A549 (cell line): ENCODE measurements around the gene C3orf18. TPM values are rescaled to one million over a fixed set of nuclear protein-coding genes. Genes with fewer than 3 reads are reported as not detected.

Experiments
- ATAC-seq, 2 experiments: fragments of 200-7000 bp in 1 of 2; fragments of >200 bp in 1 of 2; cut with Nextera tagmentation in 1 of 2; cut with Tn5 transposase in 1 of 2; 3 replicates each; pipeline versions ENCODE4 v1.8.0 to v1.9.1; 2018 to 2020; ENCODE audit warnings: mild to moderate bottlenecking in 1 of 2, moderate library complexity in 1 of 2
- CTCF ChIA-PET: fragments of 300-600 bp; sonication (Branson Sonifier 250); formaldehyde crosslinking; extraction: SDS; loops from one replicate; lab custom pipeline; 2021; ENCODE audit warnings: antibody characterized with exemption, inconsistent platforms; lab: Yijun Ruan, JAX
- POLR2A ChIA-PET: fragments of 350-600 bp; formaldehyde crosslinking; extraction: SDS; loops from one replicate; lab custom pipeline; 2021; ENCODE audit warnings: antibody characterized with exemption, inconsistent platforms; lab: Yijun Ruan, JAX
- DNase-seq, 2 experiments: peaks; one replicate each; pipeline versions ENCODE4 v3.0.0 to v3.0.0-alpha.2; 2011 to 2016; ENCODE audit warnings: low read depth in 1 of 2, low spot score in 1 of 2
- FAIRE-seq: peaks from 2 replicates; lab custom pipeline; 2011; peaks lifted over from hg19 to GRCh38; lab: Jason Lieb, UNC
- H3K27ac ChIP-seq, 2 experiments: fragments of >200 bp; sonication (Bioruptor Twin); formaldehyde crosslinking; 3 replicates each; pipeline ENCODE4 v1.5.1; 2016 to 2017
- H3K4me1 ChIP-seq: fragments of >200 bp; sonication (Bioruptor Twin); formaldehyde crosslinking; 3 replicates; pipeline ENCODE4 v1.6.1; 2016
- H3K4me2 ChIP-seq: fragments of >200 bp; sonication (Bioruptor Twin); formaldehyde crosslinking; 3 replicates; pipeline ENCODE4 v1.6.1; 2016
- H3K4me3 ChIP-seq: fragments of >200 bp; sonication (Bioruptor Twin); formaldehyde crosslinking; 3 replicates; pipeline ENCODE4 v1.5.1; 2016
- H3K9me3 ChIP-seq: fragments of >200 bp; sonication (Bioruptor Twin); formaldehyde crosslinking; 3 replicates; pipeline ENCODE4 v1.6.1; 2016
- CHD4 ChIP-seq: fragments of 200-600 bp; sonication (generic); IDR thresholded peaks from 2 replicates; pipeline ENCODE4 v1.6.1; 2016; ENCODE audit warnings: antibody characterized with exemption, mild to moderate bottlenecking, borderline replicate concordance
- FOSB ChIP-seq: fragments of 250-450 bp; sonication (Bioruptor Pico); IDR thresholded peaks from 2 replicates; pipeline ENCODE4 v1.5.0; 2020; ENCODE audit warnings: mild to moderate bottlenecking, moderate library complexity
- GATA3 ChIP-seq: IDR thresholded peaks from 2 replicates; pipeline ENCODE4 v1.6.1; 2012; ENCODE audit warnings: borderline replicate concordance
- JUN ChIP-seq, 2 experiments: fragments of >200 bp; sonication (Bioruptor Twin); formaldehyde crosslinking; IDR thresholded peaks; 2 replicates in 1 of 2; 3 replicates in 1 of 2; pipeline ENCODE4 v1.6.1; 2016 to 2017
- KDM1A ChIP-seq: fragments of 200-600 bp; sonication (generic); IDR thresholded peaks from 2 replicates; pipeline ENCODE4 v1.6.1; 2016; ENCODE audit warnings: low read depth, mild to moderate bottlenecking
- KDM5A ChIP-seq: fragments of 200-600 bp; sonication (generic); IDR thresholded peaks from 2 replicates; pipeline ENCODE4 v1.6.1; 2016; ENCODE audit warnings: antibody characterized with exemption, mild to moderate bottlenecking
- MAFK ChIP-seq: fragments of 450-650 bp; IDR thresholded peaks from 2 replicates; pipeline ENCODE4 v1.6.1; 2014; ENCODE audit not compliant: partially characterized antibody
- MAX ChIP-seq: IDR thresholded peaks from 2 replicates; pipeline ENCODE4 v1.6.1; 2012
- MAZ ChIP-seq: fragments of 150-350 bp; IDR thresholded peaks from 2 replicates; pipeline ENCODE4 v1.6.1; 2014; ENCODE audit warnings: antibody characterized with exemption, low read depth, low read length, borderline replicate concordance
- NFE2L2 ChIP-seq: fragments of 150-350 bp; conservative IDR thresholded peaks from 2 replicates; pipeline ENCODE4 v1.6.1; 2014; ENCODE audit warnings: low read length
- PHF8 ChIP-seq: fragments of 200-600 bp; sonication (generic); IDR thresholded peaks from 2 replicates; pipeline ENCODE4 v1.6.1; 2016; ENCODE audit warnings: low read depth, mild to moderate bottlenecking, antibody characterized with exemption, moderate library complexity, borderline replicate concordance
- POLR2A ChIP-seq: IDR thresholded peaks from 2 replicates; pipeline ENCODE4 v1.6.1; 2012; ENCODE audit warnings: mild to moderate bottlenecking, low read length
- RFX5 ChIP-seq: fragments of 450-650 bp; IDR thresholded peaks from 2 replicates; pipeline ENCODE4 v1.7.1; 2014; ENCODE audit warnings: antibody characterized with exemption, mild to moderate bottlenecking, moderate library complexity
- RNF2 ChIP-seq: fragments of 200-600 bp; sonication (generic); IDR thresholded peaks from 2 replicates; pipeline ENCODE4 v1.6.1; 2016; ENCODE audit warnings: low read depth, mild to moderate bottlenecking, antibody characterized with exemption, moderate library complexity, borderline replicate concordance
- SREBF2 ChIP-seq: fragments of 450-650 bp; IDR thresholded peaks from 2 replicates; pipeline ENCODE4 v1.6.1; 2014; ENCODE audit warnings: mild to moderate bottlenecking, moderate library complexity
- TFCP2L1 ChIP-seq: fragments of 250-450 bp; sonication (Bioruptor Pico); IDR thresholded peaks from 2 replicates; pipeline ENCODE4 v1.5.0; 2021; ENCODE audit warnings: mild to moderate bottlenecking
- USF2 ChIP-seq: fragments of 450-650 bp; IDR thresholded peaks from 2 replicates; pipeline ENCODE4 v1.6.1; 2014; ENCODE audit warnings: antibody characterized with exemption
- ZFP36 ChIP-seq: fragments of 450-650 bp; IDR thresholded peaks from 2 replicates; pipeline ENCODE4 v1.6.1; 2014; ENCODE audit warnings: borderline replicate concordance; ENCODE audit not compliant: partially characterized antibody
- WGBS: methylation state at CpG from one replicate; pipeline ENCODE4 v1.1.6; 2017; ENCODE audit errors: missing lambda C conversion rate; 5-methylcytosine and 5-hydroxymethylcytosine counted together
- polyA plus RNA-seq, 4 experiments: library from polyadenylated mRNA; depleted of rRNA in 3 of 4; stranded (reverse); fragments of >200 nt; fragmentation: RNase III in 1 of 4; extraction: RNeasy Plus Mini Kit Qiagen cat#74134 plus additional on column Dnase treatment in 1 of 4; gene quantifications; 2 replicates in 3 of 4; 3 replicates in 1 of 4; pipeline ENCODE4 v1.2.3, GENCODE V29; 2011 to 2017
- TF ChIP-seq, protein P1 (sequence below): fragments of >200 bp; sonication (Bioruptor Twin); formaldehyde crosslinking; IDR thresholded peaks from 3 replicates; pipeline ENCODE4 v1.6.1; 2016
- TF ChIP-seq, protein P2 (sequence below): IDR thresholded peaks from 2 replicates; pipeline ENCODE4 v1.6.1; 2012; ENCODE audit warnings: low read depth, borderline replicate concordance
- TF ChIP-seq, protein P3 (sequence below): fragments of 150-350 bp; IDR thresholded peaks from 2 replicates; pipeline ENCODE4 v1.6.1; 2014; ENCODE audit warnings: low read depth, mild to moderate bottlenecking, low read length

The C3orf18 gene
- polyA plus RNA-seq, 2 of the 4 experiments (the other 2 are of a cell fraction): 3.4 to 5.4 TPM

DNA sequence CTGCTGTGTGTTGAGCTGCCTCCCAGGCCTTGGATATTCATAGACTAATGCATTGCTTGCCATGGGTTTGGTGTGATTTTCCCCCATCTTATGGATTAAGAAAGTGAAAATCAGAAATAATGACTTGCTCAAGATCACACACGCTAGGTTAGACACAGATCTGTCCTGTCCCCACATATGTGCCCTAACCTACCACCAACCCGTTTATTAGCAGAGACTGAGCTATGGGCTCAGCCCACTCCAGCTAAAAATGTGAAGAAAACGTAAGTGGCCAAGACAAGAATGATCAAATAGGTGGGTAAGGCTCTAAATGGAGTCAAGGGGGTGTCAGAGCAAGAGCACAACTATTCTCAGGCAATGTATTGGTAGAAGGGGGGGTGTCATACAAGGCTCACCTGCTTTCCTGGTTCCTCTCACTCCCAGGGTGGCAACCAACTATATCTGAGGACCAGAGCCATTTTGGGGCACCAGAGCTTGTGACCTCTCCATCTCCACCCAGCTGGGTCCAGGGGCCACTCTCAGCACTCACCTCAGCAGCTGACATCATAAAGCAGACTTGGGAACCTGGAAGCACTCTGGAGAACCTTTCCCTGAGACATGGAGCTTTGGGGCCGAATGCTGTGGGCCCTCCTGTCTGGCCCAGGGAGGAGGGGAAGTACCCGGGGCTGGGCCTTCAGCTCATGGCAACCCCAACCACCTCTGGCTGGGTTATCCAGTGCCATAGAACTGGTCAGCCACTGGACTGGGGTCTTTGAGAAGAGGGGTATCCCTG is 3.1 kb upstream of the C3orf18 start:
- TF ChIP-seq FOSB (CRISPR knock-in tag) (no peak), CHD4 (no peak)
- WGBS: 81% methylated on average over 4 of the region's 5 CpGs
- ATAC-seq (no peak), DNase-seq (no peak), FAIRE-seq (no peak)
- Histone ChIP-seq H3K4me1 (peaks cover 20% of the 10 kb centered on the region), H3K4me2 (peak overlapping the region; percentile 90), H3K4me3 (peak overlapping the region; percentile 98; the same call in 2 of the 3 replicates), H3K27ac (no peak overlapping the region), H3K9me3 (no peaks in the 10 kb centered on the region)
- POLR2A ChIA-PET: interaction anchor here (0.5 to 1.0 kb wide), 3 partner anchors 41 to 815 kb away, joined by 3 to 6 read pairs (median 3); partner anchors contain the start of genes CISH and MANF
- CTCF ChIA-PET: interaction anchor here (1.0 to 22.5 kb wide), 10 partner anchors 9 to 819 kb away, joined by 3 to 375 read pairs (median 5); partner anchors contain the start of genes CISH and MAPKAPK3

- no peak for TF ChIP-seq NFE2L2
- TF ChIP-seq, protein P1, sequence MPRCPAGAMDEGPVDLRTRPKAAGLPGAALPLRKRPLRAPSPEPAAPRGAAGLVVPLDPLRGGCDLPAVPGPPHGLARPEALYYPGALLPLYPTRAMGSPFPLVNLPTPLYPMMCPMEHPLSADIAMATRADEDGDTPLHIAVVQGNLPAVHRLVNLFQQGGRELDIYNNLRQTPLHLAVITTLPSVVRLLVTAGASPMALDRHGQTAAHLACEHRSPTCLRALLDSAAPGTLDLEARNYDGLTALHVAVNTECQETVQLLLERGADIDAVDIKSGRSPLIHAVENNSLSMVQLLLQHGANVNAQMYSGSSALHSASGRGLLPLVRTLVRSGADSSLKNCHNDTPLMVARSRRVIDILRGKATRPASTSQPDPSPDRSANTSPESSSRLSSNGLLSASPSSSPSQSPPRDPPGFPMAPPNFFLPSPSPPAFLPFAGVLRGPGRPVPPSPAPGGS: peak; percentile 59; the same call in 1 of the 3 replicates
- TF ChIP-seq MAZ: 0 out of 2 replicates have a peak, but pooled peaks have one; percentile 16
- no peak for TF ChIP-seq RNF2
- peak; percentile 74 for TF ChIP-seq KDM5A
- TF ChIP-seq JUN (IDR thresholded peaks at IDR 0.05): peak; percentile 58 to 89; a peak in 3 of 5 replicates
- TF ChIP-seq, protein P2, sequence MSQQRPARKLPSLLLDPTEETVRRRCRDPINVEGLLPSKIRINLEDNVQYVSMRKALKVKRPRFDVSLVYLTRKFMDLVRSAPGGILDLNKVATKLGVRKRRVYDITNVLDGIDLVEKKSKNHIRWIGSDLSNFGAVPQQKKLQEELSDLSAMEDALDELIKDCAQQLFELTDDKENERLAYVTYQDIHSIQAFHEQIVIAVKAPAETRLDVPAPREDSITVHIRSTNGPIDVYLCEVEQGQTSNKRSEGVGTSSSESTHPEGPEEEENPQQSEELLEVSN: 0 out of 2 replicates have a peak, but pooled peaks have one; percentile 36
- 0 out of 2 replicates have a peak, but pooled peaks have one; percentile 10 for TF ChIP-seq GATA3
- no peak for TF ChIP-seq USF2
- peak; percentile 85 for TF ChIP-seq MAX
- TF ChIP-seq KDM1A: no peak
- TF ChIP-seq PHF8: peak; percentile 51
- TF ChIP-seq POLR2A: peak; percentile 23
- TF ChIP-seq RFX5: 0 out of 2 replicates have a peak, but pooled peaks have one; percentile 33
- ATAC-seq: peak; percentile 78 to 87
- peak within 1 kb of the TSS; percentile 98 for H3K4me3 ChIP-seq
- H3K9me3 ChIP-seq: no peaks in the 10 kb centered on the region
- peak within 1 kb of the TSS; percentile 95 to 97 for H3K27ac ChIP-seq
- 0% methylated on average over 7 of the region's 55 CpGs for WGBS
- DNase-seq: peak; percentile 91 to 95
- ChIA-PET POLR2A (interaction anchor here (0.6 to 1.7 kb wide), 17 partner anchors 12 to 1585 kb away, joined by 3 to 15 read pairs (median 4); partner anchors contain the start of genes CISH, CYB561D2, DCAF1 and MANF), CTCF (interaction anchor here (0.9 to 22.5 kb wide), 4 partner anchors 14 to 80 kb away, joined by 4 to 375 read pairs (median 5); partner anchors contain the start of genes CISH and MAPKAPK3)
- H3K4me1 ChIP-seq: peaks cover 20% of the 10 kb centered on the region
- H3K4me2 ChIP-seq: peak within 1 kb of the TSS; percentile 90
- FAIRE-seq: no peak
Measured at GRCh38 chr3:50568947-50569749, 1.6 kb upstream of the C3orf18 start, which contains the start of gene HEMK1. HEMK1 (plus strand) TSS chr3:50569522; CDS start chr3:50571105, 1,583 bp downstream.

DNA sequence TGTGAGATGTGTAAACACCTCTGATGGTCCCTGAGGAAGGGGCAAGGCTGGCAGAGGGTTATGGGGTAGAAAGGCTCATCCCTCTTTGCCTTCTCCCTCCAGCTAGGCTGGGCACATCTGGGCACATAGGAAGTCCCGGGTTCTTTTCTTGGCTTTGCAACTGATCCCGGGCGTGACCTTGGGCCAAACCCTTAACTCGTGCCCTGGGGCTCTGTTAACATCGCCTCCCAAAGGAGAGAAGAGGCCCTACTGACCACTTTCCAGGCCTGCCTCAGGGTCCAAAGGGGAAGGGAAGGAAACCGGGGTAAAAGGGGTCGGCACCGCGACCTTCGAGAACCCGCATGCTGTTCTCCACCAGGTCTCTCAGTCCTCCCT is 549 bp downstream of the C3orf18 start:
- no peak for FAIRE-seq
- no peak for DNase-seq
- Histone ChIP-seq H3K4me2 (peak overlapping the region; percentile 90), H3K27ac (peak overlapping the region; percentile 81 to 93; a peak in 5 of 6 replicates), H3K4me1 (peaks cover 20% of the 10 kb centered on the region), H3K4me3 (peak overlapping the region; percentile 98), H3K9me3 (no peaks in the 10 kb centered on the region)
- TF ChIP-seq SREBF2 (no peak), ZFP36 (no peak), PHF8 (no peak), MAFK (no peak), TFCP2L1 (no peak), RNF2 (no peak)
- TF ChIP-seq, protein P3, sequence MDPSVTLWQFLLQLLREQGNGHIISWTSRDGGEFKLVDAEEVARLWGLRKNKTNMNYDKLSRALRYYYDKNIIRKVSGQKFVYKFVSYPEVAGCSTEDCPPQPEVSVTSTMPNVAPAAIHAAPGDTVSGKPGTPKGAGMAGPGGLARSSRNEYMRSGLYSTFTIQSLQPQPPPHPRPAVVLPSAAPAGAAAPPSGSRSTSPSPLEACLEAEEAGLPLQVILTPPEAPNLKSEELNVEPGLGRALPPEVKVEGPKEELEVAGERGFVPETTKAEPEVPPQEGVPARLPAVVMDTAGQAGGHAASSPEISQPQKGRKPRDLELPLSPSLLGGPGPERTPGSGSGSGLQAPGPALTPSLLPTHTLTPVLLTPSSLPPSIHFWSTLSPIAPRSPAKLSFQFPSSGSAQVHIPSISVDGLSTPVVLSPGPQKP: no peak
- POLR2A ChIA-PET: no interaction called here
- no peak for ATAC-seq
- WGBS: 34% methylated on average over 11 of the region's 11 CpGs
- CTCF ChIA-PET: interaction anchor here (1.2 to 22.5 kb wide), 4 partner anchors 10 to 42 kb away, joined by 3 to 375 read pairs (median 4); partner anchors contain the start of genes CISH and MAPKAPK3
